Epithelial cell of prostate (primary cell): ENCODE results near the gene LRRC8A.

ENCODE experiments used
- DNase-seq: peaks from one replicate; pipeline ENCODE4 v3.0.0-alpha.2; 2011; ENCODE audit warnings: low read depth, low spot score
- H3K27ac ChIP-seq: fragments of 450-650 bp; 2 replicates; pipeline ENCODE4 v1.5.1; 2017; ENCODE audit warnings: mild to moderate bottlenecking

LRRC8A gene

GRCh38 chr9:128898845-128899565 lies 17.1 kb downstream of the LRRC8A start:
- H3K27ac ChIP-seq, result peak overlapping the region; percentile 98
- no peak for DNase-seq

- DNase-seq, result peak; percentile 53
- peak overlapping the region; percentile 98 for H3K27ac ChIP-seq
These were observed 17.8 kb downstream of the LRRC8A start for GRCh38 chr9:128899566-128900322.

GRCh38 chr9:128901379-128901778 lies 19.4 kb downstream of the LRRC8A start:
- peak overlapping the region; percentile 98 for H3K27ac ChIP-seq
- DNase-seq, result no peak

- no peak for DNase-seq
- H3K27ac ChIP-seq, result peak overlapping the region; percentile 98
These were observed 19.9 kb downstream of the LRRC8A start for GRCh38 chr9:128901822-128902221.

GRCh38 chr9:128902351-128903078 lies 20.6 kb downstream of the LRRC8A start:
- DNase-seq, result peak; percentile 76
- H3K27ac ChIP-seq, result peak overlapping the region; percentile 98

DNA sequence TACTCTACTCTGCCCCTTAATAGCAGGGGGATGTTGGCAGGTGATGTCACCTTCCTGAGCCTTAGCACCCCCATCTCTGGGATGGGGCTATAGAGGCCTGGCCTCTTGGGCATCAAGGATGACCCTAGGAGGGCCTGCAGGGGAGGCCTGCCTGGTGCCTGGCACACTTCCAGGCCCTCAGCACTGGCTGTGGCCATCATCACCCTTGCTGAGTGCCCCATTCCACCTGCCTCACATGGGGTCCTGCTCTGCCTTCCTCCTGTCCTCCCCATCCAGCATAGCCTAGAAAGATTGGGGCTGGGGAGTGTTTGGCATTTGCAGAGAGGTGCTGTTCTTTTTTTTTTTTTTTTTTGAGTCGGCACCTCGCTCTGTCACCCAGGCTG lies 21.1 kb downstream of the LRRC8A start:
- DNase-seq, result no peak
- H3K27ac ChIP-seq, result peak overlapping the region; percentile 98

- peak overlapping the region; percentile 98 for H3K27ac ChIP-seq
- DNase-seq, result no peak
These were observed 22.1 kb downstream of the LRRC8A start for GRCh38 chr9:128903871-128904620.

- H3K27ac ChIP-seq, result peak overlapping the region; percentile 98
- no peak for DNase-seq
These were observed 24.0 kb downstream of the LRRC8A start for GRCh38 chr9:128905964-128906363.

GRCh38 chr9:128906741-128907140 lies 24.8 kb downstream of the LRRC8A start:
- peak overlapping the region; percentile 98 for H3K27ac ChIP-seq
- no peak for DNase-seq

DNA sequence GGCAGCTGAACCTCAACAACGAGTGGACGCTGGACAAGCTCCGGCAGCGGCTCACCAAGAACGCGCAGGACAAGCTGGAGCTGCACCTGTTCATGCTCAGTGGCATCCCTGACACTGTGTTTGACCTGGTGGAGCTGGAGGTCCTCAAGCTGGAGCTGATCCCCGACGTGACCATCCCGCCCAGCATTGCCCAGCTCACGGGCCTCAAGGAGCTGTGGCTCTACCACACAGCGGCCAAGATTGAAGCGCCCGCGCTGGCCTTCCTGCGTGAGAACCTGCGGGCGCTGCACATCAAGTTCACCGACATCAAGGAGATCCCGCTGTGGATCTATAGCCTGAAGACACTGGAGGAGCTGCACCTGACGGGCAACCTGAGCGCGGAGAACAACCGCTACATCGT lies 26.4 kb downstream of the LRRC8A start:
- no peak for DNase-seq
- H3K27ac ChIP-seq, result peak overlapping the region; percentile 100

DNA sequence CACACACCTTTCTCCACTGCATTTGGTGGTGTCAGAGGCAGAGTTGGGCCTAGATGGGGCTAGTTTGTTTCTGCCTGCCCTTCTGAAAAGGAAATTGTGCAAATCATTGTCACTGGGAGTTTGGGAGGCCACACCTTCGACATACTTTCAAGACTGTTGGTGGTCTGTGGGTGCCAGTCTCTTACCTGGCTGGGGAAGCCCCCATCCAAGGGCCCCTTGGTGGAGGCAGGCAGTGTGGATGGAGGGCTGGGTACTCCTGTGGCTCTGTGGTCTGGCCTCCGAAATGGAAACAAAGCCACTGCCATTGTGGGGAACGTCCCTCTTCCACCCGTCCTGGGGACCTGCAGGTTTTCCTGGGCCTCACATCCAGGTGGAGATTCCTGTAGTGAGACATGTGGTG lies 27.9 kb downstream of the LRRC8A start:
- no peak for DNase-seq
- peak overlapping the region; percentile 100 for H3K27ac ChIP-seq

DNA sequence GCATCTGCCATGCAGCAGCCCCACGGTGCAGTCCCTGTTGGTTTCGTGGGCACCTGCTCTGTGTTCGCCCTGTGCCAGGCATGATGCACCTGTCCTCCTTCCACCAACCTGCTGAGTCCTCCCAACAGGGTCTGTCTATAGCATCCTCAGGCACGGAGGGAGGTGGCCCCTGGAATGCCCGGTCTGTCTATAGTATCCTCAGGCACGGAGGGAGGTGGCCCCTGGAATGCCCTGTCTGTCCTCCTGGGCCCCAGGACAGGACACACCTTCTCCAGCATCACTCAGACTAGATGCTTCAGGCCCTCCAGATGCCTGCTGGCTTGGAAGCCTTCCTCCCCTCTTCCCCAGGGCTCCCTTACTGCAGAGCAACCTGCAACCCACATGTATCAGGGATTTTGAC lies 29.0 kb downstream of the LRRC8A start:
- peak overlapping the region; percentile 100 for H3K27ac ChIP-seq
- DNase-seq, result no peak

GRCh38 chr9:128911529-128912035 lies 29.6 kb downstream of the LRRC8A start:
- H3K27ac ChIP-seq, result peak overlapping the region; percentile 100
- no peak for DNase-seq

DNA sequence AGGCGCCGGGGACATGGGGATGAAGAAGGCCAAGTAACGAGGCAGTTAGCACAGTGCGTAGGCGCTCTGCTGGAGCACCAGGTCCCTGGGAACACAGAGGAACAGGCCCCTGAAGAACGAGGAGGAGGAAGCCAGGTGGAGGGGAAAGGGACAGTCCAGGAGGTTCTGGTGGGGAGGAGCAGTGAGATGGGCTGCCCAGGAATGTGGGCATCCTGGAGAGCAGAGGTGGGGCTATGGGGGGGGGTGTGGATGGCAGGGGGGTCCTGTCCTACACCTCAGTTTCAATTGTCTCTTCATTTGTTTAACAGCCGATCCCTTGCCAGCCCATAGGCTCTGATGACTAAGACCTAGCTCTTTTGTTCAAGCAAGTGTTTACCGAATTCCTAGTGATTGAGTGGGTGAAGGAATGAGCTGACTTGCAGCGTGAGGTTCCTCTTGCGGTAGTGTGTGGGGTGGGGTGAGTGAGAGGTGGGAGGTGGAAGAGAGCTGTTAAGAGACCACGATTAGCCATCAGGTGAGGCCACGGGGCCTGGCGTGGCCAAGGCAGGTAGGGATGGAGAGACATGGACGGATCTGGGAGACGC lies 30.4 kb downstream of the LRRC8A start:
- H3K27ac ChIP-seq, result peak overlapping the region; percentile 100
- DNase-seq, result peak; percentile 95

- peak overlapping the region; percentile 100 for H3K27ac ChIP-seq
- no peak for DNase-seq
These were observed 31.3 kb downstream of the LRRC8A start for GRCh38 chr9:128913048-128913900.

GRCh38 chr9:128913995-128914772 lies 32.3 kb downstream of the LRRC8A start:
- no peak for DNase-seq
- peak overlapping the region; percentile 100 for H3K27ac ChIP-seq

DNA sequence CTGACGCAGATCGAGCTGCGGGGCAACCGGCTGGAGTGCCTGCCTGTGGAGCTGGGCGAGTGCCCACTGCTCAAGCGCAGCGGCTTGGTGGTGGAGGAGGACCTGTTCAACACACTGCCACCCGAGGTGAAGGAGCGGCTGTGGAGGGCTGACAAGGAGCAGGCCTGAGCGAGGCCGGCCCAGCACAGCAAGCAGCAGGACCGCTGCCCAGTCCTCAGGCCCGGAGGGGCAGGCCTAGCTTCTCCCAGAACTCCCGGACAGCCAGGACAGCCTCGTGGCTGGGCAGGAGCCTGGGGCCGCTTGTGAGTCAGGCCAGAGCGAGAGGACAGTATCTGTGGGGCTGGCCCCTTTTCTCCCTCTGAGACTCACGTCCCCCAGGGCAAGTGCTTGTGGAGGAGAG lies 34.3 kb downstream of the LRRC8A start:
- DNase-seq, result no peak
- H3K27ac ChIP-seq, result peak overlapping the region; percentile 100

GRCh38 chr9:128916745-128917144 lies 34.8 kb downstream of the LRRC8A start:
- DNase-seq, result no peak
- peak overlapping the region; percentile 100 for H3K27ac ChIP-seq
